Fibroblast of the conjunctiva (primary cell): ENCODE measurements around the gene DLGAP1.
A peak's percentile ranks its signal among the peaks of the same experiment; 100 is the strongest.

Experiments
- DNase-seq: peaks from one replicate; pipeline ENCODE4 v3.0.0-alpha.2; 2010; ENCODE audit warnings: low read depth

DLGAP1 gene

DNA sequence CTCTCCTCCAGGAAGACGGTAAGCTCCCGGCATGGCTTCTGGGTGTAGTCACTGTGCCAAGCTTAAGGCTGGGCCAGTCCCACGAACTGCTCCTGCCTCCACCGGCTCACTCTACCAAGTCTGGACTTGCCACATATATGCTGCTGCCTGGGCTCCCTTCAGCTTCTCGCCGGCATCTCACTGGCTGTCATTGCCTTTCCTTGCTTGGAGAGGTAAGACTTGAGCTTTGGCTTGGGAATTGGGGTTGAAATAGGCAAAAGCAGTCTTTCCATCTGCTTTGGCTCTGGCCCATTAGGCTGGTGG lies 524.1 kb downstream of the DLGAP1 start:
- DNase-seq: no peak

DNA sequence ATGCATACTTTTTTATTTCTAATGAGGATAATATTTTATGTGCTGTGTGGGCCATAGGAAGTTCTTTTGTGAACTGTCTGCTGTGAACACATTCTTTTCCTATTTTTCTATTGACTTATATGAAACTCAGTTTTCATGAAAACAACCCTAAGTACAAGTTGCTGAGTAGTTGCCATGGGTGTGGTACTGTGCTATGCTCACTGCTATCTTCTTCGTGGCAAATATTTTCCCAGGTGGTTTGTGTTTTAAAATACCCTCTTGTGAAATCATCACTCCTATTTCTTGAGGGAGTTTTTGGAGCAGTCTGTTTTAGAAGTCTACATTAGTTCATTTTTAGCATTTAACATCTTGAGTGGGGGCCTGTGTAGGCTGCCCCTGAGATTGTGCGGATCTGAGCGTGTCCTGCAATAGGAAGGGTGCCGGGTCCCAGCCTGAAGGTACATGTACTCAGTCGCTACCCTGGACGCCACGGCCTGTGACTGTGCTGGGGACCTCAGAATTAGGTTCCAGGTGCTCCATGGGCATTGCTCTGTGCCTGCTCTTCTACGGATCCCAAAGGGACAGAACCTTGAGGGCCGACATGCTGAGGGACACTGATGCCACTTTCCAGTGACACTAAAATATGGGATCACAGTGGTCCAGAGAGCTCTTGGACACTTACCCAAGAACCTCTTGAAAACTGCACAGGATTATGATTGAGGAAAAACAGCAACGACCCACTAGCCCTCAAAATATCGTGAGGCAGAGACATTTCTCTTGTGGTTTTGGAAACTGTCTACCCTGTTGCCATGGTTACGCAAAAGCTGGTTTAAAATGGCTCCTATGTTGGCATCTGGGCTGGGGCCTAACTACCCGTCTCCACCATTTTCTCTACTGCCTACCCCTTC lies 524.7 kb downstream of the DLGAP1 start:
- no peak for DNase-seq

DNA sequence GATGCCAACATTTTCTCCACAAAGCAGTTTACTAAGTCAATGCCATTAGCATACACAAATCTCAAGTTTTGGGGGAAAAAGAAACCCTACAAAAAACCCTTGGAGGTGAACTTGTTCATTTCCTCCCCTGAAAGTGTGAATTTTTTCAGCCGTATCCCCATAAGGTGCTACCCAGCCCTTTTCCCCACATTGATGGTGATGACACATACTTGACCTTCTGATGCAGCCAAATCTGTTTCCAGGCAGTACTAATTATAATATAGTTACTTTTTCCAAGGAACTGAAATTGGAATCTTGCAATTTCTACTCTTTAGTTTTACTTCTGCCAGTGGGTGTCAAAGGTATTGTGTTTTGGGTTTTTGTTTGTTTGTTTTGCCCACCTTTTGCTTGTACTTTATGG lies 530.7 kb downstream of the DLGAP1 start:
- DNase-seq: no peak

DNA sequence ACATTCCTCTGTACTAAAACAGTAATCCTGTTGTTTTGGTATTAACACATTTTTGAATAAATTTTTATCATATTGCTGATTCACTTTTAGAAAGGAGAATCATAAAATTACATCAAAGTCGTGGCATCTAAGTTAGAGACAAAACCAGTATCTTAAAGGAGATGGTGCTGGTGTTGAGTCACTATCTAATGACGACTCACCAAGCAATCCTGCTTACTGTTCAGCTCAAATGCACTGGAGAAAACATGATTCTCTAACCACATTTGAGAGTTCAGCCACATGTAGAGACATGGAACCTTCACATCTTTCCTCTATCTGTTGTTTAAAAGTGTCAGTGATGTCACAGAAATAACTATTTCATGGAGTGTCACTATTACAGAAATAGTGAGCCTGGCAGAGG lies 531.4 kb downstream of the DLGAP1 start:
- DNase-seq: peak; percentile 12

DNA sequence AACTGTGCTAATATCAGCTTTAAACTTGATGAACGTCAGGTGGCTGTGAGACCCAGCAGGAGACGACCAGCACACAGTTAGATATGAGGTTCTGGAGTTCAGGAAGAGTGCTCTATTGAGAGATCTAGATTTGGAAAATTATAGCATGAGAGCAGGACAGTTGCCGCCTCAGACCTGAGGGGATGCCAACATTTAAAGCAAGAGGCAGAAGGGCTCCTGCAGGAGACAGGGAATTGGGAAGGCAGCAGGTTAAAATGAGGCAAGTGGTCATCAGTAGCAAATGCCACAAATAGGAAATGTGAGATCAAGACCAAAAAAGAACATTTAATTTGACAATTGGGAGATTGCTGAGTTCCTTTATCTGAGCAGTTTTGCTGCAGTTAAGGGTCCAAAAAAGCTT lies 533.3 kb downstream of the DLGAP1 start:
- no peak for DNase-seq

DNA sequence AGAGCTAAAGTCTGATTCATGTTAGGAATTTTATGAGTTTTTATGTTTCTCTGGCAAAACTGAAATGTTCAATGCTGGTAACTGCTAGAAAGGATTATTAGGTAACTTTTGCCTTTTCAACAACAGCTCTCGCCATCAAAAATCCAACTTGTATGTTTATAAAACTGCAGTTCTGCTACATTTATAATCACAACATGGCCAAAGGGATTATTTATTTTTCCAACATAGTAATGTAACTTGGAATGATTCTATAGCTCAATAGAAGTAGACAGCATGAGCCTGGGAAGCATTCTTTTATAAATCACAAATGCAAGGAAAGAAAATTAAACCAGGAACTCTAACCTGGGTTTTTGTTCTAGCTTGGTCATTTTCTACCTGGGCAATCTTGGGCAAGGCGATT lies 534.3 kb downstream of the DLGAP1 start:
- DNase-seq: no peak

DNA sequence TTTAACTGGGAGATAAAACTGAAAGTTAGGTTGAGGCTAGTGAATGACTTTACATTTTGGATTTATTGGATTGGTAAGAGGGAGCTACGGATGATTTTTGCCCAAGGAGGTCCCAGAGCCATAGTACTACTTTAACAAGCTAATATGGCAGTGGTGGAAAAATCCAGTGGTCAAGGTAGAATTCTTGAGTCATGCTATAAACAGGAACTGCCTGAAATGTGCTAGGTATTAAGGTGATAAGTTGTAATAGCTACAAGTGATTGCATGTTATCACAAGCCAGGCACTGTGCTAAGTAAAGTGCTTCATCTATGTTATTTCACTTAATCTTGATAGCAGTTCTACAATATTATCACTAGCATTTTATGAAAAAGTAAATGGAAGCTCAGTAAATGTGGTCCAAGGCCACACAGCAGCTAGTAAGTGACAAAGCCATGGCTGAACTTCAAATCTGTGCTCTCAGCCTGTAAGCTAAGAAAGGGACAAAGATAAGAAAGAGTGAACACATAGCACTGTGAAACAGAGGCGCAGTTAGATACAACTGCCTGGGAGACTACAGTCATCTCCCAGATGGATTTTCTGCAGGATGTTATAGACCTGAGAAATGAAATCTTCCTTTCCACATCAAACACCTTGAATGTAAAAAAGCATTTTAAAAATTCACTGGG lies 535.6 kb downstream of the DLGAP1 start:
- DNase-seq: no peak

DNA sequence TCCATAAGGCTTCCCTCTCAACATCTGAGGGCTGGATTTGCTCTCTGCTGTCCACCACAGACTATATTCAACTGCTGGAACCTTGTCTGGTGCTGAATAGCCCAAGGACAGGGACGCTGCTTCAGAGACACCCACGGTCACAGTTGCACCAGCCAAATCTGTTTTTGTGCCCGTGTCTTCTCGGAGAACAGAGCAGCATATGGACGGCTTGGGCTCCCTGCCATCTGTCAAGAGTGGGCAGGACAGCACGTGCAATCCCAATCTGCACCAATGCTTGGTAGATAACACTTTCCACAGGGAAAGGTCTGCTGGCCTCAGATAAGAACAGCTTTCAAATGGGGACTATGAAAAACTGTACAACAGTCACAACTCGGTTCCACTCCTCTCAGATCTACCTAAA lies 539.0 kb downstream of the DLGAP1 start:
- DNase-seq: no peak

DNA sequence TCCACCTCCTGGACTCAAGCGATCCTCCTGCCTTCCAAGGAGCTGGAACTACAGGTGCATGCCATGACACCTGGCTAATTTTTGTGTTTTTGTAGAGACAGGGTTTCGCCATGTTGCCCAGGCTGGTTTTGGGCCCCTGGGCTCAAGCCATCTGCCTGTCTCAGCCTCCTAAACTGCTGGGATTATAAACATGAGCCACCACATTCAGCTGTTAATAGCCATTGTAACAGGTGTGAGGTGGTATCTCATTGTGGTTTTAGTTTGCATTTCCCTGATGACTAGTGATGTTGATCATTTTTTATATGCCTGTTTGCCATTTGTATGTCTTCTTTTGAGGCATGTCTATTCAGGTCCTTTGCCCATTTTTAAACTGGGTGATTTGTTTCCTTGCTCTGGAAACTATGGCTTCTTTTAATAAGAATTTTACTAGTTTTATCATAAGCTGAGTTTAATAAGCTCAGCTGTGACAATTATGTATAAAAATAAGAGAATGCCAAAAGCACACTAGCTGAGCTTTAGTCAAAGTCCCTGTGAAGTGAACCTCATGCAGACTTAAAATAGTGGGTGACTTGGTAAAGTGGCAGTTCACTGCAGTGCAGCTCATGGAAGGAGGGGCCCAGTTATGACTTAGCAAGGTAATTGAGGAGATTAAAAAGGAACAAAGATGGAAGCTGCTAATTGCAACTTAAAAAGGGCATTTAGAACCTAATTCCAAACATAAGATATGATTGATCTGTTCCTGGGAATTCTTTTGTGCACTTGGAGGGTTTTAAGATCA lies 540.1 kb downstream of the DLGAP1 start:
- DNase-seq: no peak

DNA sequence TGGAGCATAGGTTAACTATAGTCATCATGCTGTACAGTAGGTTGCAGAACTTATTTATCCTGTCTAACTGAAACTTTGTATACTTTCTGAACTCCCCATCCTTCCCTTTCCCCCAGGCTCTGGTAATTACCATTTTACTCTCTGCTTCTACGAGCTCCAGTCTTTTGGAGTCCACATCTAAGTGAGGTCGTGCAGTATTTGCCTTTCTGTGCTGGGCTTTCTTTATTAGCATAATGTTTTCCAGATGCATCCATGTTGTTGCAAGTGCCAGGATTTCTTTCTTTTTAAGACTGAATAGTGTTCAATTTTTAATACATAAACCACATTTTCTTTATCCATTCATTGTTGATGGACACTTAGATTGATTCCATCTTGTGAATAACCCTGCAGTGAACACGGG lies 541.0 kb downstream of the DLGAP1 start:
- DNase-seq: no peak

DNA sequence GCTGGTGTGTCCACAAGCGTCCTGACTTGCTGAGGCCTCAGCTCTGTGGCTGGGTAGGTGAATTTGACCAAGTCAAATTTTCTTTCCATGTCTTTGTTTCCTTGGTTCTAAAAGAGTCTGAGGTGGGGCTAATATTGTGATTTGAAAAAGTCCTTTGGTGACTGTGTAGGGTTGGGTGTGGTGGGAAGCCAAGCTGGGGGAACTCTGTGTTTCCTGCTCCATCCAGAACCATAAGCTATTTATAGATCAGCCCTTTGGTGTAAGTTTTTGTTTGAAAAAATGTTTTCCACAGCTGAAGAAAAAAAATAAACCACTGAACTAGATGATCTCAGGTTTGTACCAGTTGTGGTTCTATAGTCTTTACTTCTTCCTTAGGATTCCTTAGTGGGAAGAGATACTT lies 542.4 kb downstream of the DLGAP1 start:
- DNase-seq: no peak

DNA sequence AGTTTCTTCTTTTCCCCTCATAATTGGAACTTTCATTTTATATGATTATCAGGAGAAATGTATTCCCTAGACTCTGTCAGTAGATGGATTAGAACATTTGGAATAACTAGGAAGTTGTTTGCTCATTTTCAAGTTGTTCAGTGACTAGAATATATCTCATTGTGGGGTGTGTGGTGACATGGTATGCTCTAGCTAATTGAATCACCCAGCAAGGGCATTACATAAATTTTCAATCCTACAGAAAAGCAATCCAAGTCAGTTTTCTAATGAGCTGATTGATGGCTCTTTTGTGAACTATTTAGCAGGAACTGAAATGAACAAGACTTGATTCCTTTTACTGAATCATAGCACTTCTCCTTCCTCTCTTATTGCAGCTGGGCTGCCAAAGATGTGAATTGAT lies 543.7 kb downstream of the DLGAP1 start:
- DNase-seq: no peak

DNA sequence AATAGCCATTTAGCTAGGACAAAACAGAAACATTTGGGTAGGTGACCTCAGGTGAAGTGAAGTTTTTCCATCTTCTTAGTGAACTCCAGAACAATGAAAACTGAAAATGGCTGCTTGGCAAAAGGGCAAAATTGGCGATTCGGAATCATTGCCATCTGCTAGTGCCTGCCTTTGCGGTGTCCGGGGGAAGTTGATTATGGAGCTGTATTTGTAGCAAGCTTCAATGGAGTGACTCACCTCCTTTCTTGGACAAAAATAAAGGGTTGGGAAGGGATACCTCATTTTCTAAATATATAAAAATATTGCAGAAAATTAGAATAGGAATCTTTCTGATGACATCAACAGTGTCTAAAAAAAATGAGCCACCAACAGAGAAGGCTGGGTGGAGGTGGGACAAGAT lies 544.6 kb downstream of the DLGAP1 start:
- DNase-seq: no peak

DNA sequence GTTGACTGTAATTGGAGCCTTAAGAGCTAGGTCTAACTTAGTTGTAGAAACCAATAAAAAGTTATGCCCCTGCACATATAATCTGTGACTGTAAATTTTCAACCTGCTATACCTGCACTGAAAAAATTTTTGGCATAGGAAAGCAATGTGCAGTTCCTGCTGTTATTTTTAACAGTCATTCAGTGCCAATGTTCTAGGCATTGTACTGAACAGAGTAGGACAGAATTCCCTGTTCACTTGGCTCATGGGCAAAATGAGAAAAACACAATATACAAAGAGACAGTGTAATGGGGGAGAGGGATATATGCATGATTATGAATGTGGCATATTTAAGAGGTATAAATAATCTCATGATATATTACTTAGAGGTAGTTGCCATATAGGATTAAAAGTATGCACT lies 547.2 kb downstream of the DLGAP1 start:
- no peak for DNase-seq

DNA sequence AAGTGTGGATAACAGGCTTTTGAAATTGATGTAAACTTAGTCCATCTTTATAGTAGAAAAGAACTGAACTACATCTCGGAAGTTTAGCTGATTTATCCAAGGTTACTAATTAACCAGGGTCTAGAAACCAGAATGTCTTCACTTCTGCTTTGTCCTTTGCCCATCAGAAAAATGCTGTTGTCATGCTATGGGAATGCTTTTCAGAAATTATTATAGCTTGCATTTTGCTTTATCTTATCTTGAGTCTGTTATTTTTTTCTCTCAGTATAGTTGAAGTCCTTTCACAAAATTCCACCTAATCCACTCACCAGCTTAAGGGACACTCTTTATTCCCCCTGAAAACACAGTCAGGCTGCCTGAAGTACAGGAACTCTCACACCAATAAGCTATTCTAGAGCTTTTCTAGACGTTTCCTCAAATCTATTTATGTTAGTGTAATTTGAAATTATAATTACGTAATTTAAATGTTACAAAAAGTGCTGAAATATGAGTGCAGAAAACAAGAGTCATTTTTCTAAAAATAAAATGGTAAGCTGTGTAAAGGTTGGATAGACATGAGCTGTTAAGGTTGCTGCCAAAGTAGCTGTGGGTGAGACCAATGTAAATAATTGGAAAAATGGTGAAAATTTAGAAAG lies 548.9 kb downstream of the DLGAP1 start:
- no peak for DNase-seq

DNA sequence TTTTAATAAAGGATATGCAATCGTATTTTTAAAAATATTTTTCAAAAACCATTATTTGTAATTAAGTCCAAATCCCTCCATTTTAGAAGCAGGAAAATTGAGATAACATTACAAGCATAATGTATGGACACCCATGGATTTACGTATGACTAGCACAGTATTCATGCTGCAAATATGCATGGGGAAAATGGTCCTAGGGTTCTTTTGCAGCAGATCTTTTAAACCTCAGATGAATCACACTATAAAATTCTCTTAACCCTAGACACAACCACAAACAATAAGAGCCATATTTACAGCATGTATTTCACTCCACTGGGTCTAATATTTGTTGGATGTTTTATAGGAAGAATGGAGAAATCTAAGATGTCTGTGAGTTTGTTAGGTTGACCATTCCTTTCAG lies 551.8 kb downstream of the DLGAP1 start:
- DNase-seq: peak; percentile 43

DNA sequence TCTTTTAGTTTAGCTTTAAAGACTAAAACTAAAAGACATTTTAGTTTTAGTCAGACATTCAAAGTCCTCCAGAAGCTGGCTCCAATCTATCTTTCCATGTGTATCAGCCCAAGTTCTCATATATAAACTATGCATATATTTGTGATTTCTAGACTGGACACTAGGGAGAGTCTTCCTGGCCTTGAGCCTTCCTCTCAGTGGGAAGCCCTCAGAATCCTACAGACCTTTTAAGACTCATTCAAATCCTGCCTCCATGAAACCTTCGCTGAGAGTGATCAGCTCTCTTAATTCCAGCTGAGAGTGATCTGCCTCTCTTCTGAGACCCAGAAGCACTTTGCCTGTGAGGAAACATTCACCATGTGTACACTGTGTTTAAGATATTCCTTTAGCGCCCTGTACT lies 552.4 kb downstream of the DLGAP1 start:
- DNase-seq: no peak

DNA sequence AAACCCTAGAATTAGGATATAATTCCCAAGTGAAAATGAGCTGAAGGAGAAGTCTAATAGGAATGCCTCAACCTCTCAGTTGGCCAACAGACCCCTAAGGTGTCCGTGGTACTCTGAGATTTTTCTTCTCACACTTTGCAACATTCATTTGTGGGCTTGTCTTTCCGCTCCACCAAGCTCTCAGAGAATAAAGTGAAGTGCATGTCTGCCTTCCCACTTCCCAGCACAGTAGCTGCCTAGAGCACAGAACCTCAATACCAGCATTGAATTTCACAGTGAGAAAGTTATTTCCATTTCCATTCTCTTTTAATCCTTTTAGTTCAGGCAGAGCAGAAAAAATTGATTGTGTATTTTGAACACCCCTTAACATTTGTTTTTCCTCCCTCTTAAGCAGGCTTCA lies 553.3 kb downstream of the DLGAP1 start:
- DNase-seq: no peak

DNA sequence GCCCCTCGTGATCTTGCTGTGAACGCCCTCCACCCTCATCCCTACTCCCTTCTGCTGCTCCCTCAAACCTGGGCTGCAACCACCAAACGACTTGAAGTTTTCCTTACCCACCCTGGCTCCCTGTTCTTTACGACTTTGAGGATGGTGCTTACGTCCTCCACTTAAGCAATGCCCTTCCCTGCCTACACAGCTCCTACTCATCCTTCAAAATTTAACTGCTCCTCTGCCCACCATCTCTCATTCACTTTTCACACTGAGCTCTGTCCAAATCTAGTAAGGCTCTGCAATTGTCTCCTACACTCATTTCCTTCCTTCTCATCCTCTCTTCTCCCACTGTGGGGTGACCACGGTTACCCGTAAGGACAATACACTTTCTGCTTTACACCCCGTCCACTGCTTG lies 554.1 kb downstream of the DLGAP1 start:
- no peak for DNase-seq

DNA sequence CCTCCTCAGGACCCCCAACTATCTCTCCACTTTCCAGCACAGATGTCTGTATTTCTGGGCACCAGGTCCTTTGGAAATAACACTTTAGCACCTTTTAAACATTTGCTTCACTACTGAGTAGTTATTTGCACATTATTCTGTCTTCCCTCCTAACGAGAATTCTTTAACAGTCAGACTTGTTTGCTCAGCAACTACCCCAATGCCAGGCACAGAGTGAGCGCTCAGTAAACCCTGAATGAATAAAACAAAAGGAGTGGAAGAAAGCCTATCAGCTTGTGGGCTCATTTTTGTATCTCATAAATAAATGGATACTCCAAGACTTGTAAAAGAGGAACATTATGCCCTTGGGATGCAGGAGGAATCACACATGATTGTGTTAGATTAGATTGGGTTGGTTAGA lies 554.8 kb downstream of the DLGAP1 start:
- DNase-seq: no peak

DNA sequence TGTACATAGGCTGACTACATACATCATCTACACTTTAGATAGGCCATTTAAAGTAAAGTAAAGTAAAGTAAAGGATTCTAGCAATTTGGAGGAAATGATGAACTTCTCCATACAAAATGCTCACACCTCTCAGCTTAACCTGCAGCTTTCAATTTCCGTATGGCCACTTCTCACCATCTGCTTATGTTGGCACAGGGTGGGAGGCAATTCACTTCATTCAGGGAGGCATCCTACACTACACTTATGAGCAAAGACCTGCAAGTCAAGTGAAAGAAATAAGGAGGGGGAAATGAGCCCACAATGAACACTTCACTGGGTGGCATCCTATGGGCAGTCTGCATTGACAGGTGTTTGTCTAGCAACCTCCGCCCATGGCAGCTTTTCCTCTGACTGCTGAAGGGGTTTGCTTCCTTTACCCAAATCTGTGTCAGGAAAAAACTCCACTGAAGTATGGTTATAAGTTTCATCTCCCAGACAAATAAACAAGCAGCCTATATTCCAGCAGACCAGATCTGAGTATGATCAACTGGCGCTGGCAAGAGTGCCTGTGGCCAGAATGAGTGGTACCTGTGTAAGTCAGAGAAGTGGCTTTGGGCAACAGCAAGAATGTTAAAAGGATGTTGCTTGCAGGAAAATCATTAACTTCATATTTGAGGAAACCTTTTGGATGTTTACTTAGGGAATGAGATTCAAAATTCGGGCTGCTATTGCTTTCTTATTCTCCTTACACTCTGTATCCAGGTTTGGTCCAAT lies 556.1 kb downstream of the DLGAP1 start:
- DNase-seq: no peak

DNA sequence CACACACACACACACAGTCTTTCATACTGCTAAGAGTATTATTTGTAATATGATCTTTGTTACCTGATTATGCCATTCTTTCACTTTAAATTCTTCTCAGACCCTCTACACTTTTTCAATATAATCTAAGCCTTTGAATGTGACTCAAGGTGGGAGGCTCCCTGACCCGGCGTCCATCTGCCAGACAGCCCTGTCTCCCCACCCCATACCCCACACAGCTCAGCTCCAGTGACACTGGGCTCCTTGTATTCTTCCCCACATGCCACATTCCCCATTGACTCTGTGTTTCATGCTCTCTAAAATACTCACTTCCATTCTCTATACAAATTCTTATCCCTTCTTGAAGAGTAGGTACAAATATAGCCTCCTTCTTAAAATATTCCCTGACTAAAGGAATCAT lies 563.0 kb downstream of the DLGAP1 start:
- DNase-seq: no peak
